Body of pancreas (tissue), 4 donors: ENCODE measurements around the gene UTS2B.
"Not testable (repeated sequence)": the region's sequence is repeated elsewhere in the genome, so short reads cannot be mapped to it uniquely, and the experiment has no call there.

Source experiments
- CTCF ChIP-seq, 7 experiments: fragments of 450-650 bp in 4 of 7; fragments of 200-600 bp in 3 of 7; sonication (generic) in 3 of 7; IDR thresholded peaks; one replicate each; pipeline ENCODE4 v1.5.1; 2016 to 2019; ENCODE audit warnings: antibody characterized with exemption in 7 of 7
- POLR2A ChIP-seq, 3 donors: fragments of 450-650 bp; IDR thresholded peaks; one replicate each; pipeline ENCODE4 v1.6.1; 2016; ENCODE audit warnings: antibody characterized with exemption in 3 of 3, mild to moderate bottlenecking in 2 of 3

DNA sequence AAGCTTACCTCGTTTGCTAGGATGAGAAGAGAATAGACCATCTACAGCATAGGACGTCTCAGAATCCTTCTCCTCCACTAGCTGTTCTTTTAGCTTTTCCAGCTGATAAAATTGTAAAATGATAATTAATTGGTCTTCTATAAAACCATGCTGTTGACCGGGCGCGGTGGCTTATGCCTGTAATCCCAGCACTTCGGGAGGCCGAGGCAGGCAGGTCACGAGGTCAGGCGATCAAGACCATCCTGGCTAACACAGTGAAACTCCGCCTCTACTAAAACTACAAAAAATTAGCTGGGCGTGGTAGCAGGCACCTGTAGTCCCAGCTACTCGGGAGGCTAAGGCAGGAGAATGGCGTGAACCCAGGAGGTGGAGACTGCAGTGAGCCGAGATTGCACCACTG, 55.1 kb downstream of the UTS2B start:
- TF ChIP-seq CTCF, POLR2A (IDR thresholded peaks at IDR 0.05): not testable (repeated sequence)
